HFFc6 (cell line): Measurements from ENCODE around the gene GOLGA8A. TPM values are rescaled to one million over a fixed set of nuclear protein-coding genes. Genes with fewer than 3 reads are reported as not detected.

ENCODE experiments used
- DNase-seq: peaks from one replicate; pipeline ENCODE4 v3.0.0-alpha.2; 2018
- H3K27ac Mint-ChIP-seq: 2 replicates; pipeline ENCODE4 v1.8.0; 2020; ENCODE audit warnings: mild to moderate bottlenecking, mixed read lengths
- H3K27me3 Mint-ChIP-seq: 2 replicates; pipeline ENCODE4 v1.8.0; 2021; ENCODE audit warnings: mild to moderate bottlenecking, moderate library complexity, mixed read lengths; ENCODE audit not compliant: insufficient read depth
- H3K36me3 Mint-ChIP-seq: 2 replicates; pipeline ENCODE4 v1.8.0; 2021; ENCODE audit warnings: low read depth, mixed read lengths
- H3K4me1 Mint-ChIP-seq: 2 replicates; pipeline ENCODE4 v1.8.0; 2020; ENCODE audit warnings: low read depth, mixed read lengths
- H3K4me3 Mint-ChIP-seq: 2 replicates; pipeline ENCODE4 v1.8.0; 2020; ENCODE audit warnings: mild to moderate bottlenecking, moderate library complexity, mixed read lengths
- H3K9me3 Mint-ChIP-seq: 2 replicates; pipeline ENCODE4 v1.8.0; 2020; ENCODE audit warnings: mild to moderate bottlenecking, mixed read lengths
- CTCF ChIP-seq: fragments of 200-600 bp; sonication (generic); IDR thresholded peaks from 2 replicates; pipeline ENCODE4 v1.5.0; 2021; ENCODE audit warnings: antibody characterized with exemption, mild to moderate bottlenecking
- total RNA-seq, 6 experiments: library from RNA; stranded (reverse); fragmentation: NEBNext Ultra II Directional; extraction: Animal tissue kit (Norgen Biotek cat#: 25700); gene quantifications; 2 replicates in 1 of 6; 3 replicates in 5 of 6; pipeline ENCODE4 v1.2.3, GENCODE V29; 2021

Gene GOLGA8A
- total RNA-seq, 6 experiments from 2014 or later, result 0.80 to 3.1 (median 1.6) TPM

GRCh38 chr15:34470892-34471291 lies 33.3 kb upstream of the GOLGA8A start:
- TF ChIP-seq CTCF, result no peak
- H3K4me3 Mint-ChIP-seq, result no peak overlapping the region
- no peaks in the 10 kb centered on the region for H3K9me3 Mint-ChIP-seq
- H3K36me3 Mint-ChIP-seq, result no peaks in the 10 kb centered on the region
- DNase-seq, result no peak
- H3K27me3 Mint-ChIP-seq, result peaks cover 16% of the 10 kb centered on the region
- H3K4me1 Mint-ChIP-seq, result peaks cover 6% of the 10 kb centered on the region
- H3K27ac Mint-ChIP-seq, result no peak overlapping the region

- TF ChIP-seq CTCF, result no peak
- no peak overlapping the region for H3K27ac Mint-ChIP-seq
- no peak for DNase-seq
- H3K27me3 Mint-ChIP-seq, result peaks cover 22% of the 10 kb centered on the region
- no peaks in the 10 kb centered on the region for H3K36me3 Mint-ChIP-seq
- no peaks in the 10 kb centered on the region for H3K9me3 Mint-ChIP-seq
- no peak overlapping the region for H3K4me3 Mint-ChIP-seq
- H3K4me1 Mint-ChIP-seq, result peaks cover 6% of the 10 kb centered on the region
Measured at GRCh38 chr15:34470091-34470490, 32.5 kb upstream of the GOLGA8A start.

- Mint-ChIP-seq H3K27ac (no peak overlapping the region), H3K27me3 (peaks cover 14% of the 10 kb centered on the region), H3K4me1 (no peaks in the 10 kb centered on the region), H3K36me3 (no peaks in the 10 kb centered on the region), H3K9me3 (no peaks in the 10 kb centered on the region), H3K4me3 (no peak overlapping the region)
- DNase-seq, result no peak
- no peak for TF ChIP-seq CTCF
Measured at GRCh38 chr15:34461730-34462129, 24.1 kb upstream of the GOLGA8A start.

GRCh38 chr15:34460451-34460850 lies 22.8 kb upstream of the GOLGA8A start:
- Mint-ChIP-seq H3K4me1 (no peaks in the 10 kb centered on the region), H3K9me3 (no peaks in the 10 kb centered on the region), H3K36me3 (no peaks in the 10 kb centered on the region), H3K27ac (no peak overlapping the region), H3K27me3 (peaks cover 6% of the 10 kb centered on the region), H3K4me3 (no peak overlapping the region)
- DNase-seq, result no peak
- no peak for TF ChIP-seq CTCF

- no peak for DNase-seq
- Mint-ChIP-seq H3K4me3 (no peak overlapping the region), H3K27me3 (peaks cover 2% of the 10 kb centered on the region), H3K9me3 (no peaks in the 10 kb centered on the region), H3K27ac (no peak overlapping the region), H3K36me3 (no peaks in the 10 kb centered on the region), H3K4me1 (no peaks in the 10 kb centered on the region)
- TF ChIP-seq CTCF, result no peak
Measured at GRCh38 chr15:34456658-34457057, 19.1 kb upstream of the GOLGA8A start.

- TF ChIP-seq CTCF, result no peak
- H3K27me3 Mint-ChIP-seq, result peaks cover 23% of the 10 kb centered on the region
Measured at GRCh38 chr15:34442891-34443290, 5.3 kb upstream of the GOLGA8A start.

More at GRCh38 chr15:34442891-34443290, 5.3 kb upstream of the GOLGA8A start:
- Mint-ChIP-seq H3K36me3 (no peaks in the 10 kb centered on the region), H3K9me3 (no peaks in the 10 kb centered on the region; the same call in 1 of the 2 replicates), H3K27ac (no peak overlapping the region), H3K4me1 (no peaks in the 10 kb centered on the region; the same call in 1 of the 2 replicates), H3K4me3 (no peak overlapping the region)
- DNase-seq, result no peak
